Cardiac fibroblast (primary cell): ENCODE results near the gene PPP3R1.

Source experiments
- DNase-seq, 2 donors: peaks; one replicate each; pipeline versions ENCODE4 v3.0.0 to v3.0.0-alpha.2; 2010; ENCODE audit warnings: low read depth in 2 of 2
- H3K4me3 ChIP-seq, 2 donors: replicated peaks in 1 of 2; 1 replicate in 1 of 2; 2 replicates in 1 of 2; pipeline ENCODE4 v1.5.1; 2011; ENCODE audit warnings: low read depth in 2 of 2, low read length in 2 of 2, mild to moderate bottlenecking in 2 of 2, moderate library complexity in 1 of 2
- CTCF ChIP-seq: IDR thresholded peaks from one replicate; pipeline ENCODE4 v1.5.1; 2011; ENCODE audit warnings: low read depth, mild to moderate bottlenecking, low read length, inconsistent platforms

PPP3R1 gene

GRCh38 chr2:68237976-68238580 is 14.3 kb downstream of the PPP3R1 start:
- no peak overlapping the region for H3K4me3 ChIP-seq
- DNase-seq, result no peak

DNA sequence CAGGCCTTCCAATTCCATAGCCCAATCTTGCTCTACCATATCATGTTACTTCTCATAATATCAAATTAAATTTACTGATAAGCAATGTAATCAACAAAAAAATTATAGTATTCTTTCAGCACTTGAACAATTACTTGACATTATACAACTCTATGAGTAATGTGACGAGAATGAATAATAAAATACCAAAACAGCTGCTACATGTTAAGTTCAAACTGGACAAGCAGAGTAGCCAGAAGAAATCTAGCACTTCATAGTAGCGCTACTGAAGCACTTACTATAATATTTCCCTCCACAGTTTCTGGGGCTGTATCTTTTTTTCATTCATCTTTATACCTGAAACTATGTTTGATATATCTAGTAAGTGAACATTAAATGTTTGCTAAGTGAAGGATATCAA is 14.9 kb downstream of the PPP3R1 start:
- no peak overlapping the region for H3K4me3 ChIP-seq
- DNase-seq, result peak; percentile 66 to 77
- no peak for TF ChIP-seq CTCF

More at GRCh38 chr2:68237976-68238580, 14.3 kb downstream of the PPP3R1 start:
- no peak for TF ChIP-seq CTCF

- no peak overlapping the region for H3K4me3 ChIP-seq
- DNase-seq, result peak in 1 of 2 donors; percentile 63
- no peak for TF ChIP-seq CTCF
Measured at GRCh38 chr2:68236876-68237275, 15.5 kb downstream of the PPP3R1 start.

GRCh38 chr2:68236103-68236734 is 16.1 kb downstream of the PPP3R1 start:
- no peak for DNase-seq
- TF ChIP-seq CTCF, result no peak

DNA sequence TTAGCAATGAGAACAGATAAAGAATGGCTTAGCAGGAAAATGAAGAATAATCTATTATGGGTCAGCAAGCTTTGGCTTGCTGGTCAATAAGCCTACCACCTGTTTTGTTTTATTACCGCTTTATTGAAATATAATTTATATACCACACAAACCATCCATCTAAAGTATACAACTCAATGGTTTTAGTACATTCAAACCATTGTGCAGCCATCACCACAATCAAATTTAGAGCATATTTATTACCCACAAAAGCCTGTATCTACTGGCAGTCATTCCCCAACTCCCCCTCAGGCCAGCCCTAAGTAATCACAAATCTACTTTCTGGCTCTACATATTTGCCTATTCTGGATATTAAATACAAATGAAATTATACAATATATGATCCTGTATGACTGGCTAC is 17.2 kb downstream of the PPP3R1 start:
- TF ChIP-seq CTCF, result no peak
- H3K4me3 ChIP-seq, result no peak overlapping the region
- DNase-seq, result no peak

More at GRCh38 chr2:68236103-68236734, 16.1 kb downstream of the PPP3R1 start:
- H3K4me3 ChIP-seq, result no peak overlapping the region

GRCh38 chr2:68234405-68234804 is 17.9 kb downstream of the PPP3R1 start:
- no peak for DNase-seq
- no peak for TF ChIP-seq CTCF
- H3K4me3 ChIP-seq, result no peak overlapping the region

GRCh38 chr2:68231061-68231372 is 21.3 kb downstream of the PPP3R1 start:
- DNase-seq, result no peak
- H3K4me3 ChIP-seq, result no peak overlapping the region
- TF ChIP-seq CTCF, result no peak
